ENCODE measurements around the gene PRAC2. TPM values are rescaled to one million over a fixed set of nuclear protein-coding genes. Genes with fewer than 3 reads are reported as not detected.

PRAC2 gene
- total and polyA plus RNA-seq, 10 donors: not detected

GRCh38 chr17:48751172-48751571 is 28.2 kb downstream of the PRAC2 start:
- no peak overlapping the region for H3K4me3 ChIP-seq
- peaks cover 0 to 48% (median 28%) of the 10 kb centered on the region in 6 donors for H3K4me1 ChIP-seq
- no peak for DNase-seq
- intact Hi-C loops (cut with DNase I; ENCODE audit: low total_unique reads): no loop called here
- H3K27me3 ChIP-seq (replicated peaks in 1 of 7): peaks cover 14 to 100% (median 98%) of the 10 kb centered on the region in 7 donors
- 0 to 5% (median 3%) methylated on average over 3 of the region's 3 CpGs for WGBS, 5 donors
- H3K27ac ChIP-seq: no peak overlapping the region
- no peaks in the 10 kb centered on the region for H3K9me3 ChIP-seq
- H3K36me3 ChIP-seq: no peaks in the 10 kb centered on the region
- TF ChIP-seq POLR2A (IDR thresholded peaks at IDR 0.05) (no peak), CTCF (IDR thresholded peaks at IDR 0.05 in 8 of 11, conservative IDR thresholded peaks at IDR 0.05 in 3 of 11) (no peak), POLR2AphosphoS5 (IDR thresholded peaks at IDR 0.05) (no peak)

- H3K27me3 ChIP-seq (replicated peaks in 1 of 7): peaks cover 14 to 100% (median 100%) of the 10 kb centered on the region in 7 donors
- intact Hi-C loops (cut with DNase I; ENCODE audit: low total_unique reads): no loop called here
- H3K4me1 ChIP-seq: peaks cover 0 to 44% (median 26%) of the 10 kb centered on the region in 6 donors
- H3K9me3 ChIP-seq: no peaks in the 10 kb centered on the region
- no peak overlapping the region for H3K4me3 ChIP-seq
- WGBS, 5 donors: 7 to 12% (median 10%) methylated on average over 13 of the region's 13 CpGs
- no peak for DNase-seq
- H3K36me3 ChIP-seq: no peaks in the 10 kb centered on the region
- TF ChIP-seq POLR2AphosphoS5 (IDR thresholded peaks at IDR 0.05) (no peak), POLR2A (IDR thresholded peaks at IDR 0.05) (no peak), CTCF (IDR thresholded peaks at IDR 0.05 in 8 of 11, conservative IDR thresholded peaks at IDR 0.05 in 3 of 11) (no peak)
- no peak overlapping the region for H3K27ac ChIP-seq
Observed at GRCh38 chr17:48751733-48752398, 28.9 kb downstream of the PRAC2 start.

GRCh38 chr17:48752399-48753288 is 29.7 kb downstream of the PRAC2 start:
- WGBS, 5 donors: 8 to 14% (median 10%) methylated on average over 38 to 43 of the region's 43 CpGs
- Histone ChIP-seq H3K27me3 (replicated peaks in 1 of 7) (peaks cover 11 to 100% (median 99%) of the 10 kb centered on the region in 7 donors), H3K4me1 (peaks cover 0 to 40% (median 23%) of the 10 kb centered on the region in 6 donors), H3K9me3 (no peaks in the 10 kb centered on the region), H3K27ac (no peak overlapping the region), H3K4me3 (no peak overlapping the region), H3K36me3 (no peaks in the 10 kb centered on the region)
- intact Hi-C loops (cut with DNase I; ENCODE audit: low total_unique reads): no loop called here
- TF ChIP-seq POLR2AphosphoS5 (IDR thresholded peaks at IDR 0.05): no peak
- no peak for TF ChIP-seq CTCF (IDR thresholded peaks at IDR 0.05 in 8 of 11, conservative IDR thresholded peaks at IDR 0.05 in 3 of 11)
- TF ChIP-seq POLR2A (IDR thresholded peaks at IDR 0.05): no peak
- DNase-seq: no peak

All from spleen (tissue), 11 donors.